HepG2 (cell line): ENCODE measurements around the gene NOB1. TPM values are rescaled to one million over a fixed set of nuclear protein-coding genes. Genes with fewer than 3 reads are reported as not detected.

Experiments
- AFF4 ChIP-seq: sonication (generic); formaldehyde crosslinking; IDR thresholded peaks from 2 replicates; pipeline ENCODE4 v1.4.0; 2020; ENCODE audit warnings: missing genetic modification reagents
- ATF7-NPFF ChIP-seq: sonication (generic); formaldehyde crosslinking; IDR thresholded peaks from 2 replicates; pipeline ENCODE4 v1.8.1; 2023; ENCODE audit warnings: mild to moderate bottlenecking, low read depth, missing genetic modification reagents, moderate library complexity
- FOXA3 ChIP-seq: IDR thresholded peaks from 2 replicates; pipeline ENCODE4 v1.6.1; 2016; ENCODE audit warnings: missing genetic modification reagents, missing compliant biosample characterization
- GATAD1 ChIP-seq: IDR thresholded peaks from 2 replicates; pipeline ENCODE4 v1.6.1; 2016; ENCODE audit warnings: missing genetic modification reagents, missing compliant biosample characterization
- HBP1 ChIP-seq: IDR thresholded peaks from 2 replicates; pipeline ENCODE4 v1.6.1; 2016; ENCODE audit warnings: low read depth, control low read depth
- HCFC1 ChIP-seq: fragments of 150-350 bp; IDR thresholded peaks from 2 replicates; pipeline ENCODE4 v1.6.1; 2014; ENCODE audit warnings: low read depth, low read length
- HOXA5 ChIP-seq: sonication (generic); formaldehyde crosslinking; IDR thresholded peaks from 2 replicates; pipeline ENCODE4 v1.4.0; 2020; ENCODE audit warnings: missing genetic modification reagents
- KMT2B ChIP-seq: IDR thresholded peaks from 2 replicates; pipeline ENCODE4 v1.6.1; 2016; ENCODE audit warnings: missing genetic modification reagents, missing compliant biosample characterization
- MAX ChIP-seq: IDR thresholded peaks from 2 replicates; pipeline ENCODE4 v1.6.1; 2012; ENCODE audit warnings: inconsistent platforms
- REXO4 ChIP-seq: sonication (generic); formaldehyde crosslinking; IDR thresholded peaks from 2 replicates; pipeline ENCODE4 v1.8.0; 2022; ENCODE audit warnings: missing genetic modification reagents, mild to moderate bottlenecking, borderline replicate concordance
- SAFB2 ChIP-seq: sonication (generic); formaldehyde crosslinking; IDR thresholded peaks from 2 replicates; pipeline ENCODE4 v1.5.1; 2020; ENCODE audit warnings: missing genetic modification reagents, low read depth, mild to moderate bottlenecking, borderline replicate concordance
- SAP130 ChIP-seq: IDR thresholded peaks from 2 replicates; pipeline ENCODE4 v1.6.1; 2016; ENCODE audit warnings: low read depth
- SMAD3 ChIP-seq: sonication (generic); formaldehyde crosslinking; IDR thresholded peaks from 2 replicates; pipeline ENCODE4 v1.4.0; 2020; ENCODE audit warnings: missing genetic modification reagents
- YY1 ChIP-seq: IDR thresholded peaks from 2 replicates; pipeline ENCODE4 v1.6.1; 2011; ENCODE audit warnings: low read length, low read depth, moderate library complexity, mild to moderate bottlenecking; ENCODE audit not compliant: insufficient read depth, insufficient replicate concordance
- ZNF10 ChIP-seq: sonication (generic); formaldehyde crosslinking; IDR thresholded peaks from 2 replicates; pipeline ENCODE4 v1.4.0; 2020; ENCODE audit warnings: mild to moderate bottlenecking, low read depth, missing genetic modification reagents, borderline replicate concordance
- ZNF260 ChIP-seq: sonication (generic); formaldehyde crosslinking; IDR thresholded peaks from 2 replicates; pipeline ENCODE4 v1.4.0; 2020; ENCODE audit warnings: missing genetic modification reagents, low read depth, mild to moderate bottlenecking, borderline replicate concordance
- ZNF382 ChIP-seq: sonication (generic); formaldehyde crosslinking; IDR thresholded peaks from 2 replicates; pipeline ENCODE4 v1.5.0; 2020; ENCODE audit warnings: missing genetic modification reagents, mild to moderate bottlenecking, borderline replicate concordance
- ZNF530 ChIP-seq: sonication (generic); formaldehyde crosslinking; IDR thresholded peaks from 2 replicates; pipeline ENCODE4 v1.5.0; 2020; ENCODE audit warnings: low read depth, mild to moderate bottlenecking, missing genetic modification reagents
- ZNF678 ChIP-seq: sonication (generic); formaldehyde crosslinking; IDR thresholded peaks from 2 replicates; pipeline ENCODE4 v1.4.0; 2020; ENCODE audit warnings: mild to moderate bottlenecking, missing genetic modification reagents
- ZNF772 ChIP-seq: sonication (generic); formaldehyde crosslinking; IDR thresholded peaks from 2 replicates; pipeline ENCODE4 v1.5.0; 2020; ENCODE audit warnings: mild to moderate bottlenecking, missing genetic modification reagents
- polyA plus RNA-seq, 8 experiments: library from polyadenylated mRNA; depleted of rRNA in 3 of 8; stranded (reverse) in 7 of 8; unstranded in 1 of 8; fragments of >200 nt; fragmentation: Illumina TruSeq in 4 of 8; extraction: Trizol in 4 of 8; gene quantifications; 2 replicates each; pipeline versions ENCODE4 v1.2.1 to v1.2.3, GENCODE V29; 2011 to 2016; ENCODE audit warnings: low read depth in 4 of 8, missing spikeins in 1 of 8, mixed read lengths in 1 of 8; ENCODE audit not compliant: insufficient read depth in 1 of 8
- total RNA-seq, 5 experiments: library from RNA; depleted of rRNA; stranded (reverse); fragments of >200 nt; fragmentation: Illumina TruSeq; extraction: Trizol; gene quantifications; 2 replicates each; pipeline ENCODE4 v1.2.3, GENCODE V29; 2016; ENCODE audit warnings: low read depth in 1 of 5

Gene NOB1
- total and polyA plus RNA-seq, 2 of the 13 experiments (the other 11 are each of a cell fraction or from before 2014, with no cell fraction given) = 47.1 to 162 TPM

DNA sequence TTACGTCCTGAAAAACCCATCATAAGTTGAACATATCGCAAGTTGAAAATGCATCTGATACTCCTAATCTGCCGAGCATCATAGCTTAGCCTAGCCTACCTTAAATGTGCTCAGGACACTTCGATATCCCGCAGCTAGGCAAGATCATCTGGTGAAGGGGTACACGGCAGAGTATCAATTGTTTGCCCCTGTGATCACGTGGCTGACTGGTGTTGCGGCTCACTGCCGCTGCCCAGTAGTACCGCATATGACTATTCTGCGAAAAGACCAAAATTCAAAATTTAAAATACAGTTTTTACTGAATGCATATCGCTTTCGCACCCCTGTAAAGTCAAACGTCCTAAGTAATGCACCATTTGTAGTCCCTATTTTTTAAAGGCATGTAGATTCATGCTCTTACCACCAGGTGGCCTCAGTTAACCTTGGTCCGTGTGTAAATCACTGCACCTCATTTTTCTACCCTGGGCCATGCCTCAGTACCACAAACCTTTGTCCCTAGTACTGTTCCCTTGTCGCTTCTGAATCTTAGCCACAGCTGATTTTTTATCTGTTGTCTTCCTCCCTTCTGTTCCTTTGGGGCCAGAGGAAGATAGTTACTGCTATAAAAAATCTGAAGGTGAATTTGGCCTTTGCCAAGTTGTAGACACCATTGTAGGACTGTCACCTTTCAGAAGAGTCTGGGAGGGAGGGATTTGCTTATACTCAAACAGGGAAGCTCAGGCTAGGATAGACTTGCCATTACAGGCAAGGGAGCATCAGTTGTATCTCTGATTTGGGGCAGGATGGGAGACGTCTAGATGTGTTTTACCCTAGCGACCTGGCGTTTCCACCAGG is 41.8 kb upstream of the NOB1 start (continued):
- TF ChIP-seq AFF4 (CRISPR knock-in tag) (no peak), ZNF10 (CRISPR knock-in tag) (no peak), FOXA3 (CRISPR knock-in tag) (peak; percentile 28; the same call in 1 of the 2 replicates), HCFC1 (no peak), ATF7-NPFF (no peak), SMAD3 (peak; percentile 88; the same call in 1 of the 2 replicates), KMT2B (CRISPR knock-in tag) (0 out of 2 replicates have a peak, but pooled peaks have one; percentile 43), YY1 (no peak), ZNF382 (CRISPR knock-in tag) (no peak), SAP130 (CRISPR knock-in tag) (peak; percentile 31; the same call in 1 of the 2 replicates), ZNF260 (CRISPR knock-in tag) (no peak), MAX (0 out of 2 replicates have a peak, but pooled peaks have one; percentile 22), SAFB2 (CRISPR knock-in tag) (no peak), ZNF678 (CRISPR knock-in tag) (no peak), HBP1 (CRISPR knock-in tag) (no peak), ZNF530 (CRISPR knock-in tag) (no peak), HOXA5 (0 out of 2 replicates have a peak, but pooled peaks have one; percentile 25), GATAD1 (peak; percentile 40; the same call in 1 of the 2 replicates), REXO4 (CRISPR knock-in tag) (no peak), ZNF772 (CRISPR knock-in tag) (0 out of 2 replicates have a peak, but pooled peaks have one; percentile 35)
- TF ChIP-seq, all 625 proteins: peak for 72
